ENCODE measurements around the gene MAMDC2.

DNA sequence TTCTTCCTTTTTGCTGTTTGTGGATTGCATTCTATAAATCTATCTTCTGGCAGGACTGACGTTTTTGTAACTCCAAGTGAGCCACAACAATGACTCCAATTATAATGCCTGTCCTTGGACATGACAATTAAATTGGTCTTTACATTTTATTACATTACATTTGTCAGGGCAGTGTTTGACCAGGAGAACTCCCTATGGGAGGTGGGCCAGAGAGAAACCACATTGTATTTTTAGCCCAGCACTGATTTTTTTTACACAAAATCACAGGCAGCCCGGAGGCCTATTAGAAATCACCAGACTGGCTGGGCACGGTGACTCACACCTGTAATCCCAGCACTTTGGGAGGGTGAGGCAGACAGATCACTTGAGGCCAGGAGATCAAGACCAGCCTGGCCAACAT lies 116.0 kb downstream of the MAMDC2 start:
- TF ChIP-seq POLR2A (IDR thresholded peaks at IDR 0.05) (no peak), POLR2AphosphoS5 (IDR thresholded peaks at IDR 0.05) (no peak)
- TF ChIP-seq, protein P1, sequence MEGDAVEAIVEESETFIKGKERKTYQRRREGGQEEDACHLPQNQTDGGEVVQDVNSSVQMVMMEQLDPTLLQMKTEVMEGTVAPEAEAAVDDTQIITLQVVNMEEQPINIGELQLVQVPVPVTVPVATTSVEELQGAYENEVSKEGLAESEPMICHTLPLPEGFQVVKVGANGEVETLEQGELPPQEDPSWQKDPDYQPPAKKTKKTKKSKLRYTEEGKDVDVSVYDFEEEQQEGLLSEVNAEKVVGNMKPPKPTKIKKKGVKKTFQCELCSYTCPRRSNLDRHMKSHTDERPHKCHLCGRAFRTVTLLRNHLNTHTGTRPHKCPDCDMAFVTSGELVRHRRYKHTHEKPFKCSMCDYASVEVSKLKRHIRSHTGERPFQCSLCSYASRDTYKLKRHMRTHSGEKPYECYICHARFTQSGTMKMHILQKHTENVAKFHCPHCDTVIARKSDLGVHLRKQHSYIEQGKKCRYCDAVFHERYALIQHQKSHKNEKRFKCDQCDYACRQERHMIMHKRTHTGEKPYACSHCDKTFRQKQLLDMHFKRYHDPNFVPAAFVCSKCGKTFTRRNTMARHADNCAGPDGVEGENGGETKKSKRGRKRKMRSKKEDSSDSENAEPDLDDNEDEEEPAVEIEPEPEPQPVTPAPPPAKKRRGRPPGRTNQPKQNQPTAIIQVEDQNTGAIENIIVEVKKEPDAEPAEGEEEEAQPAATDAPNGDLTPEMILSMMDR (IDR thresholded peaks at IDR 0.05): no peak
